HCT116 (cell line): ENCODE measurements around the gene PREB. TPM values are rescaled to one million over a fixed set of nuclear protein-coding genes. Genes with fewer than 3 reads are reported as not detected.

Source experiments
- ATAC-seq: fragments of 200-7000 bp; cut with Tn5 transposase; 2 replicates; pipeline ENCODE4 v1.9.1; 2020; ENCODE audit warnings: mild to moderate bottlenecking, moderate library complexity
- BruUV-seq: library from RNA; stranded (reverse); fragments of 400-500 nt; replicated peaks from 2 replicates; lab custom pipeline; 2021; lab: Mats Ljungman, UMichigan
- CTCF ChIA-PET: fragments of 300-600 bp; sonication (Branson Sonifier 250); formaldehyde crosslinking; loops from one replicate; lab custom pipeline; 2021; ENCODE audit warnings: antibody characterized with exemption; lab: Charles Lee
- POLR2A ChIA-PET: fragments of 300-600, 350-600 bp; sonication (Branson Sonifier 250); formaldehyde crosslinking; loops from one replicate; lab custom pipeline; 2021; ENCODE audit warnings: antibody characterized with exemption; lab: Charles Lee
- RAD21 ChIA-PET, 2 experiments: fragments of 300-600 bp; sonication (Branson Sonifier 250); formaldehyde crosslinking; loops; one replicate each; lab custom pipeline; 2023; ENCODE audit warnings: low total read pairs in 2 of 2; ENCODE audit not compliant: uncharacterized antibody in 2 of 2, unreplicated experiment in 2 of 2, low non-redundant PET in 1 of 2; lab: Charles Lee
- DNase-seq: peaks from one replicate; pipeline ENCODE4 v3.0.0-alpha.2; 2010; ENCODE audit warnings: low read depth, low spot score
- H2AFZ ChIP-seq: fragments of 200-600 bp; shearing (Covaris generic), sonication (generic); 2 replicates; pipeline ENCODE4 v1.6.1; 2017; ENCODE audit warnings: low read depth, mixed run types, mixed read lengths, antibody characterized with exemption, low read length; ENCODE audit not compliant: poor library complexity, severe bottlenecking
- H3K27ac ChIP-seq: 2 replicates; pipeline ENCODE4 v1.5.1; 2012; ENCODE audit warnings: low read depth, low read length
- H3K27me3 ChIP-seq: fragments of 200-600 bp; sonication (generic); 2 replicates; pipeline ENCODE4 v1.6.1; 2016; ENCODE audit warnings: mixed run types, low read length, mixed read lengths; ENCODE audit not compliant: insufficient read depth
- H3K36me3 ChIP-seq, 2 experiments: fragments of 200-500 bp in 1 of 2; fragments of 200-600 bp in 1 of 2; sonication (Bioruptor generic) in 1 of 2; sonication (generic) in 1 of 2; 2 replicates each; pipeline versions ENCODE4 v1.5.1 to v1.6.1; 2014 to 2016; ENCODE audit warnings: low read length in 2 of 2, inconsistent platforms in 1 of 2, mixed read lengths in 1 of 2, mixed run types in 1 of 2; ENCODE audit not compliant: insufficient read depth in 2 of 2, control insufficient read depth in 1 of 2
- H3K4me1 ChIP-seq, 2 experiments: fragments of 200-600 bp in 1 of 2; sonication (generic) in 1 of 2; 2 replicates each; pipeline versions ENCODE4 v1.5.1 to v1.6.1; 2012 to 2017; ENCODE audit warnings: low read length in 2 of 2, inconsistent platforms in 1 of 2, mild to moderate bottlenecking in 1 of 2, mixed read lengths in 1 of 2, mixed run types in 1 of 2, moderate library complexity in 1 of 2; ENCODE audit not compliant: insufficient read depth in 2 of 2, control insufficient read depth in 1 of 2
- H3K4me2 ChIP-seq: fragments of 200-600 bp; sonication (generic); 2 replicates; pipeline ENCODE4 v1.6.1; 2017; ENCODE audit warnings: mixed run types, low read length, mixed read lengths
- H3K4me3 ChIP-seq, 2 experiments: fragments of 200-600 bp in 1 of 2; sonication (generic) in 1 of 2; replicated peaks in 1 of 2; 2 replicates each; pipeline ENCODE4 v1.5.1; 2011 to 2016; ENCODE audit warnings: low read length in 2 of 2, control low read depth in 1 of 2, low read depth in 1 of 2, mild to moderate bottlenecking in 1 of 2, mixed read lengths in 1 of 2, mixed run types in 1 of 2
- H3K79me2 ChIP-seq: fragments of 200-600 bp; sonication (generic); 2 replicates; pipeline ENCODE4 v1.6.1; 2017; ENCODE audit warnings: mild to moderate bottlenecking, mixed run types, low read length, moderate library complexity, mixed read lengths; ENCODE audit not compliant: insufficient read depth
- H3K9ac ChIP-seq: fragments of 200-600 bp; sonication (generic); 2 replicates; pipeline ENCODE4 v1.6.1; 2016; ENCODE audit warnings: low read length, mixed read lengths
- H3K9me2 ChIP-seq: fragments of 200-600 bp; sonication (generic), shearing (Covaris generic); 2 replicates; pipeline ENCODE4 v1.6.1; 2017; ENCODE audit warnings: mixed run types, mild to moderate bottlenecking, moderate library complexity; ENCODE audit not compliant: insufficient read depth
- H3K9me3 ChIP-seq, 2 experiments: fragments of 200-500 bp in 1 of 2; fragments of 200-600 bp in 1 of 2; sonication (Bioruptor generic) in 1 of 2; sonication (generic) in 1 of 2; 2 replicates each; pipeline ENCODE4 v1.6.1; 2014 to 2017; ENCODE audit warnings: low read length in 2 of 2, mixed read lengths in 2 of 2, inconsistent platforms in 1 of 2, low read depth in 1 of 2, mild to moderate bottlenecking in 1 of 2, mixed run types in 1 of 2, moderate library complexity in 1 of 2; ENCODE audit not compliant: control insufficient read depth in 1 of 2, insufficient read depth in 1 of 2
- H4K20me1 ChIP-seq: fragments of 200-600 bp; sonication (generic), shearing (Covaris generic); 2 replicates; pipeline ENCODE4 v1.6.1; 2017; ENCODE audit warnings: mixed run types, mild to moderate bottlenecking, moderate library complexity; ENCODE audit not compliant: insufficient read depth
- CBX3 ChIP-seq: IDR thresholded peaks from 2 replicates; pipeline ENCODE4 v1.6.1; 2012; ENCODE audit warnings: low read depth
- CEBPB ChIP-seq: IDR thresholded peaks from 2 replicates; pipeline ENCODE4 v1.6.1; 2012; ENCODE audit warnings: low read depth
- EGR1 ChIP-seq: IDR thresholded peaks from 2 replicates; pipeline ENCODE4 v1.6.1; 2012; ENCODE audit warnings: low read depth
- ELF1 ChIP-seq: IDR thresholded peaks from 2 replicates; pipeline ENCODE4 v1.6.1; 2012; ENCODE audit warnings: low read depth, borderline replicate concordance
- JUND ChIP-seq: IDR thresholded peaks from 2 replicates; pipeline ENCODE4 v1.6.1; 2012
- SIN3A ChIP-seq: IDR thresholded peaks from 2 replicates; pipeline ENCODE4 v1.6.1; 2012; ENCODE audit warnings: low read depth
- SP1 ChIP-seq: IDR thresholded peaks from 2 replicates; pipeline ENCODE4 v1.6.1; 2012; ENCODE audit warnings: low read depth
- YY1 ChIP-seq: IDR thresholded peaks from 2 replicates; pipeline ENCODE4 v1.6.1; 2011; ENCODE audit warnings: low read length, low read depth, moderate library complexity, mild to moderate bottlenecking; ENCODE audit not compliant: insufficient replicate concordance; ENCODE audit errors: extremely low read depth
- ZFX ChIP-seq: fragments of 450-650 bp; IDR thresholded peaks from 2 replicates; pipeline ENCODE4 v1.6.1; 2017
- ZNF274 ChIP-seq: fragments of 200-500 bp; sonication (Bioruptor generic); IDR thresholded peaks from 2 replicates; pipeline ENCODE4 v1.6.1; 2014; ENCODE audit warnings: mild to moderate bottlenecking, low read depth, low read length, inconsistent platforms
- intact Hi-C: fragments of 100-400 bp; cut with micrococcal nuclease; formaldehyde crosslinking; loops from 2 replicates; pipeline ENCODE4 v1.10.0; 2022
- total RNA-seq: library from RNA; stranded (reverse); gene quantifications from one replicate; pipeline ENCODE4 v1.2.1, GENCODE V29; 2021; ENCODE audit not compliant: unreplicated experiment
- TF ChIP-seq, protein P1 (sequence below), 3 experiments: fragments of 200-600 bp in 1 of 3; sonication (generic) in 1 of 3; IDR thresholded peaks in 2 of 3; conservative IDR thresholded peaks in 1 of 3; 2 replicates each; pipeline ENCODE4 v1.5.1; 2012 to 2017; ENCODE audit warnings: low read depth in 2 of 3, low read length in 2 of 3, antibody characterized with exemption in 1 of 3, borderline replicate concordance in 1 of 3, control low read depth in 1 of 3, mild to moderate bottlenecking in 1 of 3, mixed read lengths in 1 of 3, mixed run types in 1 of 3, moderate library complexity in 1 of 3; ENCODE audit not compliant: insufficient read depth in 1 of 3

PREB gene
- total RNA-seq, 1 experiment from 2014 or later: 54.2 TPM

DNA sequence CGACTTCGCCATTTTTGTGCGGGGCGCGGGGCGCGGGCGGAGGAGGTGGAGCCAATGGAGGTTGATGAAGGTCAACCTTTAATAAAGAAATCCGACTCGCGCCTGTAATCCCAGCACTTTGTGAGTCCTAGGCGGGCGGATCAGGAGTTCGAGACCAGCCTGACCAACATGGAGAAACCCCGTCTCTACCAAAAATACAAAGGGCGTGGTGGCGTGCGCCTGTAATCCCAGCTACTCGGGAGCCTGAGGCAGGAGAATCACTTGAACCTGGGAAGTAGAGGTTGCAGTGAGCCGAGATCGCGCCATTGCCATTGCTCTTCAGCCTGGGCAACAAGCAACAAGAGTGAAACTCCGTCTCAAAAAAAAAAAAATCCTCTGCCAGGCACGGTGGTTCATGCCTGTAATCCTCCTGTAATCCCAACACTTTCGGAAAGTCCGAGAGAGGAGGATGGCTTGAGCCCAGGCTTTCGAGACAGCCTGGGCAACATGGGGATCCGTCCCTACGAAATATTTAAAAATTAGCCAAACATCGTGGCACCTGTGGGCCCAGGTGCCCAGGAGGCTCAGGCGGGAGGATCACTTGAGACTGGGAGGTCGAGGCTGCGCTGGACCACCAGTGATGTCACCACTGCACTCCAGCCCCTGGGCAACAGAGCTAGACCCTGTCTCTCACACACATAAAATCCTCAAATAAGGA lies 493 bp upstream of the PREB start:
- H3K4me3 ChIP-seq: peak overlapping the region; percentile 96 to 99
- CTCF ChIA-PET: interaction anchor here (0.9 to 1.6 kb wide), 3 partner anchors 35 to 168 kb away, joined by 3 to 7 read pairs (median 5); no protein-coding TSS in a partner anchor
- ATAC-seq (no peak), DNase-seq (no peak)
- peaks cover 20% of the 10 kb centered on the region for H3K79me2 ChIP-seq
- intact Hi-C loops: no loop called here
- no peaks in the 10 kb centered on the region for H3K9me2 ChIP-seq
- no peaks in the 10 kb centered on the region for H3K27me3 ChIP-seq
- RAD21 ChIA-PET: no interaction called here
- BruUV-seq: TSS peak; percentile 36
- H3K4me2 ChIP-seq: peak overlapping the region; percentile 95
- TF ChIP-seq SP1 (no peak), CEBPB (no peak), ELF1 (no peak), EGR1 (peak; percentile 82), ZNF274 (no peak), JUND (no peak), YY1 (peak; percentile 98), CBX3 (no peak), ZFX (no peak), SIN3A (no peak)
- TF ChIP-seq, protein P1, sequence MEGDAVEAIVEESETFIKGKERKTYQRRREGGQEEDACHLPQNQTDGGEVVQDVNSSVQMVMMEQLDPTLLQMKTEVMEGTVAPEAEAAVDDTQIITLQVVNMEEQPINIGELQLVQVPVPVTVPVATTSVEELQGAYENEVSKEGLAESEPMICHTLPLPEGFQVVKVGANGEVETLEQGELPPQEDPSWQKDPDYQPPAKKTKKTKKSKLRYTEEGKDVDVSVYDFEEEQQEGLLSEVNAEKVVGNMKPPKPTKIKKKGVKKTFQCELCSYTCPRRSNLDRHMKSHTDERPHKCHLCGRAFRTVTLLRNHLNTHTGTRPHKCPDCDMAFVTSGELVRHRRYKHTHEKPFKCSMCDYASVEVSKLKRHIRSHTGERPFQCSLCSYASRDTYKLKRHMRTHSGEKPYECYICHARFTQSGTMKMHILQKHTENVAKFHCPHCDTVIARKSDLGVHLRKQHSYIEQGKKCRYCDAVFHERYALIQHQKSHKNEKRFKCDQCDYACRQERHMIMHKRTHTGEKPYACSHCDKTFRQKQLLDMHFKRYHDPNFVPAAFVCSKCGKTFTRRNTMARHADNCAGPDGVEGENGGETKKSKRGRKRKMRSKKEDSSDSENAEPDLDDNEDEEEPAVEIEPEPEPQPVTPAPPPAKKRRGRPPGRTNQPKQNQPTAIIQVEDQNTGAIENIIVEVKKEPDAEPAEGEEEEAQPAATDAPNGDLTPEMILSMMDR (IDR thresholded peaks at IDR 0.05 in 2 of 3, conservative IDR thresholded peaks at IDR 0.05 in 1 of 3; ENCODE audit: borderline replicate concordance in 1 of 3, insufficient read depth in 1 of 3, low read depth in 2 of 3, low read length in 2 of 3): no peak
- H3K36me3 ChIP-seq: peaks cover 14 to 20% of the 10 kb centered on the region in 2 experiments; a peak in 3 of 4 replicates
- no peaks in the 10 kb centered on the region for H3K9me3 ChIP-seq
- POLR2A ChIA-PET: interaction anchor here (1.0 kb wide), 1 partner anchor 130 kb away, joined by 3 read pairs; no protein-coding TSS in a partner anchor
- peak overlapping the region; percentile 97; the same call in 1 of the 2 replicates for H3K9ac ChIP-seq
- no peaks in the 10 kb centered on the region for H4K20me1 ChIP-seq
- peak overlapping the region; percentile 71 for H2AFZ ChIP-seq
- H3K27ac ChIP-seq: peak overlapping the region; percentile 36; the same call in 1 of the 2 replicates
- H3K4me1 ChIP-seq: peaks cover 4 to 19% of the 10 kb centered on the region in 2 experiments; a peak in 3 of 4 replicates
